Spleen (tissue), 11 donors: ENCODE measurements around the gene DCLK2. TPM values are rescaled to one million over a fixed set of nuclear protein-coding genes. Genes with fewer than 3 reads are reported as not detected.

Experiments
- DNase-seq: peaks from one replicate; pipeline ENCODE4 v3.0.0-alpha.2; 2020
- H3K27ac ChIP-seq, 8 donors: fragments of 200-600 bp; sonication (generic) in 7 of 8; 1 replicate in 4 of 8; 2 replicates in 4 of 8; pipeline versions ENCODE4 v1.5.0 to v1.8.0; 2016 to 2021; ENCODE audit warnings: inconsistent platforms in 4 of 8, mild to moderate bottlenecking in 4 of 8, moderate library complexity in 1 of 8
- H3K27me3 ChIP-seq, 7 donors: fragments of 200-600 bp; sonication (generic) in 6 of 7; replicated peaks in 1 of 7; 1 replicate in 4 of 7; 2 replicates in 3 of 7; pipeline versions ENCODE4 v1.5.0 to v1.8.0; 2016 to 2021; ENCODE audit warnings: inconsistent platforms in 3 of 7, mild to moderate bottlenecking in 1 of 7
- H3K36me3 ChIP-seq, 6 donors: fragments of 200-600 bp; sonication (generic) in 5 of 6; 1 replicate in 4 of 6; 2 replicates in 2 of 6; pipeline versions ENCODE4 v1.5.0 to v1.8.0; 2016 to 2021; ENCODE audit warnings: inconsistent platforms in 2 of 6
- H3K4me1 ChIP-seq, 6 donors: fragments of 200-600 bp; sonication (generic) in 5 of 6; 1 replicate in 3 of 6; 2 replicates in 3 of 6; pipeline versions ENCODE4 v1.5.0 to v1.8.0; 2016 to 2021; ENCODE audit warnings: inconsistent platforms in 3 of 6
- H3K4me3 ChIP-seq, 8 donors: fragments of 200-600 bp; sonication (generic) in 7 of 8; 1 replicate in 4 of 8; 2 replicates in 4 of 8; pipeline versions ENCODE4 v1.5.0 to v1.8.0; 2016 to 2021; ENCODE audit warnings: inconsistent platforms in 4 of 8, mild to moderate bottlenecking in 4 of 8, moderate library complexity in 2 of 8
- H3K9me3 ChIP-seq, 8 donors: fragments of 200-600 bp; sonication (generic) in 7 of 8; 1 replicate in 4 of 8; 2 replicates in 4 of 8; pipeline versions ENCODE4 v1.5.0 to v1.8.0; 2016 to 2021; ENCODE audit warnings: inconsistent platforms in 4 of 8
- CTCF ChIP-seq, 11 experiments: fragments of 200-600 bp in 7 of 11; fragments of 450-650 bp in 4 of 11; sonication (generic) in 4 of 11; IDR thresholded peaks in 8 of 11; conservative IDR thresholded peaks in 3 of 11; 1 replicate in 7 of 11; 2 replicates in 4 of 11; pipeline versions ENCODE4 v1.4.0 to v1.8.0; 2016 to 2021; ENCODE audit warnings: antibody characterized with exemption in 11 of 11, inconsistent platforms in 4 of 11, mild to moderate bottlenecking in 1 of 11
- POLR2A ChIP-seq, 3 donors: fragments of 450-650 bp; IDR thresholded peaks; one replicate each; pipeline ENCODE4 v1.5.1; 2017; ENCODE audit warnings: antibody characterized with exemption in 3 of 3, mild to moderate bottlenecking in 1 of 3
- POLR2AphosphoS5 ChIP-seq, 3 donors: sonication (generic); formaldehyde crosslinking; IDR thresholded peaks; one replicate each; pipeline ENCODE4 v1.5.1; 2017; ENCODE audit warnings: antibody characterized with exemption in 3 of 3
- WGBS, 5 donors: extraction: QIAGEN DNeasy Blood & Tissue Kit in 3 of 5; methylation state at CpG; one replicate each; pipeline versions ENCODE4 v1.1.5 to v1.1.7; 2013 to 2018; 5-methylcytosine and 5-hydroxymethylcytosine counted together
- intact Hi-C: fragments of 100-400 bp; cut with DNase I; formaldehyde crosslinking; loops from one replicate; pipeline ENCODE4 v1.15.0; 2023; ENCODE audit warnings: low total_unique reads
- polyA plus RNA-seq, 3 donors: library from polyadenylated mRNA; stranded (reverse); fragments of 200-250 nt; gene quantifications; one replicate each; pipeline ENCODE4 v1.2.1, GENCODE V29; 2013
- total RNA-seq, 7 donors: library from RNA; depleted of rRNA in 3 of 7; stranded (reverse); fragments of >200 nt in 3 of 7; fragmentation: NEBNext Ultra II Directional in 4 of 7; extraction: Animal tissue kit (Norgen Biotek cat#: 25700) in 4 of 7; gene quantifications; one replicate each; pipeline versions ENCODE4 v1.1.0 to v1.2.1, GENCODE V29; 2016 to 2021
- donor health status: healthy with polysubstance abuse.
- donor health status: DM: no; HTN: no; CAD: no; lungs with moderate emphysema.
- donor health status: DM: no; HTN: no; CAD: no.
- donor health status: Bipolar disorder and iron deficiency.
- donor health status: healthy.
- donor health status: DM: no; HTN: no; CAD: no.
- donor health status: DM: yes; HTN: yes; CAD: no.

Gene DCLK2
- total and polyA plus RNA-seq, 10 donors: 0.53 to 6.1 (median 3.9) TPM

DNA sequence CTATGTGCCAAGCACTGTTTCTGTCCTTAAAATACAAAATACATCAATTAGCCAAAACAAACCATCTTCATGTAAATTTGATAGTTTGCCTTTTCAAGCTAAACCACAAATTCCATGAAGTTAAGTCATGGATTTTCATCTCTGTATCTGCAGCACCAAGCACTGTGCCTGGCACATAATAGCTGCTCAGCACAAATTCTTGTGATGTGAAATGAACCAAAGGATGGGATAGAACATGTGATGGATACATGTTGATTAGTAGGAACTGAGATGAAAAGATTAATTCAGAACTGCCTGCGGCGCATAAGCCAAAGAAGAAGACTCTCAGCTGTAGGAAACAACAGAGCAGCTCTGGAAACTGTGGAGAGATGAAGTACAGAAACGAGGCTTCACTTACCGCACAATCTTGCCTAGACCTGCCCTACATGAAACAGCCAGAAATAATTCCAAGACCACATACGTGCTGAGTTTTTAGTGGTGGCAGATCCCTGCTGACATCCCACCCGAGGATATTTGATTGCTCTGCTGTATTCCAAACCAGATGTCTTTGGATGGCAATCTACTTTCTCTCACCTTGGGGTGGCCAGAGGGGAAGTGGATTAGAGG lies 40.9 kb upstream of the DCLK2 start:
- no peaks in the 10 kb centered on the region for H3K27me3 ChIP-seq
- WGBS, 5 donors: 71 to 87% (median 76%) methylated on average over 6 of the region's 6 CpGs
- no peaks in the 10 kb centered on the region for H3K36me3 ChIP-seq
- no peak for DNase-seq
- intact Hi-C loops: no loop called here
- no peak overlapping the region for H3K27ac ChIP-seq
- H3K4me1 ChIP-seq: peaks cover 0 to 23% (median 2%) of the 10 kb centered on the region in 6 donors
- H3K9me3 ChIP-seq: peaks cover 0 to 5% (median 0%) of the 10 kb centered on the region in 8 donors
- TF ChIP-seq POLR2A (IDR thresholded peaks at IDR 0.05) (no peak), POLR2AphosphoS5 (IDR thresholded peaks at IDR 0.05) (no peak), CTCF (IDR thresholded peaks at IDR 0.05 in 8 of 11, conservative IDR thresholded peaks at IDR 0.05 in 3 of 11) (no peak)
- no peak overlapping the region for H3K4me3 ChIP-seq

GRCh38 chr4:150038335-150039076 lies 39.7 kb upstream of the DCLK2 start:
- 64 to 72% (median 69%) methylated on average over 6 of the region's 6 CpGs for WGBS, 5 donors
- peaks cover 0 to 23% (median 2%) of the 10 kb centered on the region in 6 donors for H3K4me1 ChIP-seq
- intact Hi-C loops: no loop called here
- TF ChIP-seq POLR2A (IDR thresholded peaks at IDR 0.05): no peak
- no peak for TF ChIP-seq CTCF (IDR thresholded peaks at IDR 0.05 in 8 of 11, conservative IDR thresholded peaks at IDR 0.05 in 3 of 11)
- TF ChIP-seq POLR2AphosphoS5 (IDR thresholded peaks at IDR 0.05): no peak
- H3K27me3 ChIP-seq: peaks cover 0 to 5% (median 0%) of the 10 kb centered on the region in 7 donors
- H3K36me3 ChIP-seq: no peaks in the 10 kb centered on the region
- DNase-seq: no peak
- H3K27ac ChIP-seq: no peak overlapping the region
- H3K4me3 ChIP-seq: no peak overlapping the region
- H3K9me3 ChIP-seq: peaks cover 0 to 5% (median 0%) of the 10 kb centered on the region in 8 donors

GRCh38 chr4:150039274-150040127 lies 38.7 kb upstream of the DCLK2 start:
- intact Hi-C loops: no loop called here
- WGBS, 5 donors: 43 to 73% (median 68%) methylated on average over 2 of the region's 2 CpGs
- H3K4me3 ChIP-seq: no peak overlapping the region

More at GRCh38 chr4:150039274-150040127, 38.7 kb upstream of the DCLK2 start:
- Histone ChIP-seq H3K36me3 (no peaks in the 10 kb centered on the region), H3K4me1 (peaks cover 0 to 23% (median 2%) of the 10 kb centered on the region in 6 donors), H3K9me3 (peaks cover 0 to 5% (median 0%) of the 10 kb centered on the region in 8 donors), H3K27me3 (peaks cover 0 to 5% (median 0%) of the 10 kb centered on the region in 7 donors), H3K27ac (no peak overlapping the region)
- no peak for TF ChIP-seq POLR2A (IDR thresholded peaks at IDR 0.05)
- no peak for TF ChIP-seq CTCF (IDR thresholded peaks at IDR 0.05 in 8 of 11, conservative IDR thresholded peaks at IDR 0.05 in 3 of 11)
- TF ChIP-seq POLR2AphosphoS5 (IDR thresholded peaks at IDR 0.05): no peak
- no peak for DNase-seq
